GM19238 (cell line): Measurements from ENCODE around the gene COX15.
"Not testable (repeated sequence)": the region's sequence is repeated elsewhere in the genome, so short reads cannot be mapped to it uniquely, and the experiment has no call there.

Experiments
- DNase-seq: peaks from one replicate; pipeline ENCODE4 v3.0.0; 2011; ENCODE audit warnings: low spot score; ENCODE audit not compliant: insufficient read length

Gene COX15

GRCh38 chr10:99732033-99732842 lies at the start of gene COX15, which contains the start of gene CUTC:
Gene COX15, minus strand, starts transcription at chr10:99732127. Its CDS starts 78 bp downstream, at chr10:99732049.
Gene CUTC, plus strand, starts transcription at chr10:99732234. Its CDS starts 115 bp downstream, at chr10:99732349.
- DNase-seq: peak; percentile 91

DNA sequence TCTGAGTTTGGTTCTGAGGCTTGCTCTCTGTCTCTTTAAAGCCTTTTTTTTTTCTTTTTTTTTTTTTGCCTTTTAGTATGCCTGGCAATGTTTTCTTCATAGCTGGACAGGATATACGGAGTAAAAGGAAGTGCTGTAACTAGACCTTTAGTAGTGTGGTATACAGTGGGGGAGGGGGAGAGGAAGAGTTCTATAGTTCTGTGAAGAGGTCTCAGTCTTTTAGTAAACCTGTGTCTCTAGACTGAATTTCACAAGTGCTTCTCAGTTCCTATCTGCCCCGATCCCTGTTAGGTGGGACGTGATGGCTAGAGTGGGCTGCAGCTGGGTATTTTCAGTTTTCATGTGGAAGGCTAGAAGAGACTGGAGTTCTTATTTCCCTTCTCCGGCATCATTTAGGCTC lies 47.4 kb upstream of the COX15 start:
- DNase-seq: no peak

GRCh38 chr10:99777918-99778714 lies 46.2 kb upstream of the COX15 start:
- no peak for DNase-seq

- DNase-seq: no peak
Measured at GRCh38 chr10:99775850-99776249, 43.9 kb upstream of the COX15 start.

DNA sequence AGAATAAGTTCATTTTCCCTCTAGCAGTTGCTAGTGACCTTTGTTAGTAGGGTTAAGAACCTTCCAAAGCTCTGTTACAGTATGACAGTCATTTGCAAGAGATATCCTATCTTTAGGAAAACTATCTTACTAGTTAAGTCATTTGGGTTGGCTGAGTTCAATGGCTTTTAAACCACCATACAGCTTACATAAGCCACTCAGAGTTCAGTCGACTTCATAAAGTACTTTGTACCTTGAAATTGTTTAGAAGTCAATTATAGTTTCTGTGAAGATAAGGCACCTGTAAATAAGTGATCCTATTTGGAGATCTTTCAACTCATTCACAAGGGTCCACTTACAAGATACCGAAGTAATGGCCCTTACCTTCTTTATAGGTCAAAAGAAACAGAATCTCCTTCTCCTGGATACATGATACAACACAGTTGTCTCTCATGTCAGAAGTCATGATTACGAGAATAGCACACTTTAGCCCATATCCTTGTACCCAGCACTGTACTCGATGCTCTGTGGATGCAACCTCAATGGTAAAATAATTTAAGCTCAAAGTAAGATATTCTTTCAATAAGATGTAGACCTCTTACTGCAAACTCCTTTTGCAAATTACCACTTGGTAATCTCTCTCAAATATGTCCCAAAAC lies 38.6 kb upstream of the COX15 start:
- no peak for DNase-seq

- DNase-seq: no peak
Measured at GRCh38 chr10:99769706-99770105, 37.8 kb upstream of the COX15 start.

DNA sequence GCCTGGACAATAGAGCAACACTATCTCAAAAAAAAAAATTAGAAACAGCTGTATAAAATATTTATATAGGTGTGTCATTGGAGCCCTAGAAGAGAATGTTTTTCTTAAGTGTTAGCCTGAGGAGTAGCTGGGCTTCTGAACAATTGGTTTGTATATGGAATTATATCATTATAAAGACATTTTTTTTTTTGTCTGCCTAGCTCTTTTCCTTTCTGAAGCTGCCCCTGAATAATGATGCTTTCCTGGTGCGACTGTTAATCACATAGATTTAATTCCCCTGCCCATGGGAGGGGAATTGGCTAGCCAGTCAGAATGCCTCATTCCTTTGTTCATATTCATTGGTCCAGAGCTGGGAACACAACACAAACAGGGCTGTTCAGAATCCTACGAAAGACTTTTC lies 36.6 kb upstream of the COX15 start:
- no peak for DNase-seq

GRCh38 chr10:99767901-99768300 lies 36.0 kb upstream of the COX15 start:
- no peak for DNase-seq

- DNase-seq: no peak
Measured at GRCh38 chr10:99766302-99766681, 34.4 kb upstream of the COX15 start.

- DNase-seq: no peak
Measured at GRCh38 chr10:99765672-99766301, 33.9 kb upstream of the COX15 start.

DNA sequence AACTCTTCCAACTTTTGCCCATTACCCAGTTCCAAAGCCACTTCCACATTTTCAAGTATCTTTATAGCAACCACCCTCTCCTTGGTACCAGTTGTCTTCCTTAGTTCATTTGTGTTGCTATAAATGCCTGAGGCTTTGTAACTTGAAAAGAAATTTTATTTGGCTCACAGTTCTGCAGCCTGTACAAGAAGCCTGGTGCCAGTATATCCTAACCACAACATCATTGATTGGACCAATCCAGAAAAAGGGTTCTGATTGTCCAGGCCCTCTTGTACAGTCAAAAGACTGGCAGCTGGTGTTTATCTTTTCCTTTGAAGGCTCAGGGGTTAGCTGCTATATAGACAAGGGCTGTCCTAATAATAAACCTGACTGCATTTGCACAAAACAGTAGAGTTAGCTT lies 29.4 kb upstream of the COX15 start:
- no peak for DNase-seq

DNA sequence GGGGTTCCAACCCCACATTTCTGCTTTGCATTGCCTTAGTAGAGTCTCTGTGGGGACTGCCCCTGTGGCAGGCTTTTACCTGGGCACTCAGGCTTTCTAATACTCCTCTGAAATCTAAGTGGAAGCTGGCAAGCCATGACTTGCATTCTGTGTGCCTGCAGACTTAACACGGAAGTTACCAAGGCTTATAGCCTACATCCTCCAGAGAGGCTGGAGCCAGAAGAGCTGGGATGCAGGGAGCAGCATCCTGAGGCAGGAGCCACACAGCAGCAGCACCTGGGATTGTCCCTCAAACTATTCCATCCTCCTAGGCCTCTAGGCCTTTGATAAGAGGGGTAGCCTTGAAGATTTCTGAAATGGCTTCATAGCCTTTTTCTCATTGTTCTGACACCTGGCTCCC lies 28.4 kb upstream of the COX15 start:
- DNase-seq: no peak

DNA sequence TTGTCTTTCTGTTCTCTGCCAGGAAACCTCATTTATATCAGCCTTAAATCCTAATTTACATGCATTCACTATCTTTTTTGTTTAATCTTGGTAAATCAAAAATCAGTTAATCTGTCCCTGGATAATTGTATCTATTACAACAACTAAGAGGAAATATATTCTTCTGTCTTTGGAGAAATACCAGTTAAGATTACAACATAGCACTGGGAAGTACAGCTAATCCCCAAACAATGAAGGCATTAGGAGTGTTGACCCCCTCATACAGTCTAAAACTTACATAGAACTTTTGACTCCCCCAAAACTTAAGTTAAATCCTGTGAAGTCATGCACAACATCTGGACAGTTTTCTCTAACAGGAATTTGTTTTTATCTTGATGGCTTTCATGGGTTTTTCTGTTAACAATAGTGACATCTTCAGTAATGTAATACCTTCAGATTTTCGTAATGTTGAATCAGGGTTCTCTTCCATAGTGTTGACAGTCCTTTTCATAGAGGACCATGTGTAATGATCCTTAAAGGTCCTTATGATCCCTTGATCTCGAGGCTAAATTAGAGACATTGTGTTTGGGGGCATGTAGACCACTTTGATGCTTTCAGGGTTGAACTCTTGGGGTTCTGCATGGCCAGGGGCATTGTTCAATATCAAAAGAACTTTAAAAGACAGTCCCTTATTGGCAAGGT lies 26.4 kb upstream of the COX15 start:
- no peak for DNase-seq

GRCh38 chr10:99756159-99756558 lies 24.2 kb upstream of the COX15 start:
- DNase-seq: no peak

- no peak for DNase-seq
Measured at GRCh38 chr10:99754670-99755069, 22.7 kb upstream of the COX15 start.

DNA sequence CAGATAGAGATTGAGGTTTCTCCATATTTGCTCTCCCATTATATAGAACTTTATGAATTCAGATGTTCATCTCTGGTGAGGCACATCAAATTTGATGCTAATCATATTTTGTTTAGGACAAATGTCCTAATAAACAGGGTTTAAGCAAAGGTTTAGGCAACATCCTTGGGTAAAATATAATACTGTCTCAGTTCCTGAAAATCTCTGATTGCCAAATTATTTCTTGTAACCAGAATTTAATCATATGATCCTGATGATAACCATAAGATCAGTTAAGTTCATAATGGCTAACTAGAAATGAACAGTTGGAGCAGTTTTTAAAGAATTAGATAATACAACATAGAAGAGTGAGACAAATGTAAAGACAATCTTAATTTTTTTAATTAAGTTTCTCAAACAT lies 18.7 kb upstream of the COX15 start:
- DNase-seq: no peak

DNA sequence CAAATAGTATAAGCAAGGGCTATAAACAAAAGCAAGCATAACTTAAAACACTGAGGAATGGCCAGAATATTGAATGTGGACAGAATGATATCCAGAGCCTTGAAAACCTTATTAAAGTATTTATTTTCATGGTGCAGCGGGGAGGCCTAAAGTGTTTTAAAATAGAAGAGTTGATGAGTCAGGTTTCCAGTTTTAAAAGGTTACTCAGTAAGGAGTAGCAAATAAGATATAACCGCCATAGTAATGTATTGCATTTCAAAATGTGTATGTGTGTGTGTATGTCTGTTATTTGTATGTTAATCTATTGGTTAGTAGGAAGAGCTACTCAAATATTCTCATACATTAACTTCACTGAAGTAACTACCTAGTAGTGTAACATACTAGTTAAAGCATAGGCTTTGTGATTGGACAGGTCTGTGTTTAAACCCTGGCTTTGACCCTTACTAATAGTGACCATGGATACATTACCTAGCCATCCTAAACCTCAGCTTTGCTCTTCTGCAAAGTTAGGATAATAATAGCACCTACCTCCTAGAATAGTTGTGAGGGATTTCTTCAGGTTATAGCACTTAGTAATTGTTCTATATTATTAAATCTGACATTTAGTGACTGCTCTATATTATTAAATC lies 17.0 kb upstream of the COX15 start:
- no peak for DNase-seq

DNA sequence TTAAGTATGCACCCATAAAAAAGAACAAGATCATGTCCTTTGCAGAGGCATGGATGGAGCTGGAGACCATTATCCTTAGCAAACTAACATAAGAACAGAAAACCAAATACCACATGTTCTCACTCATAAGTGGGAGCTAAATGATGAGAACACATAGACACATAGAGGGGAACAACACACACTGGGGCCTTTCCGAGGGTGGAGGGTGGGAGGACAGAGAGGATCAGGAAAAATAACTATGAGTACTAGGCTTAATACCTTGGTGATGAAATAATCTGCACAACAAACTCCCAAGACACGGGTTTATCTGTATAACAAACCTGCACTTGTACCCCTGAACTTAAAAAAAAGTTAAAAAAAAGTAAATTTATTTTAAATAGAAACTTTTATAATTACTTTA lies 14.2 kb upstream of the COX15 start:
- not testable (repeated sequence) for DNase-seq

DNA sequence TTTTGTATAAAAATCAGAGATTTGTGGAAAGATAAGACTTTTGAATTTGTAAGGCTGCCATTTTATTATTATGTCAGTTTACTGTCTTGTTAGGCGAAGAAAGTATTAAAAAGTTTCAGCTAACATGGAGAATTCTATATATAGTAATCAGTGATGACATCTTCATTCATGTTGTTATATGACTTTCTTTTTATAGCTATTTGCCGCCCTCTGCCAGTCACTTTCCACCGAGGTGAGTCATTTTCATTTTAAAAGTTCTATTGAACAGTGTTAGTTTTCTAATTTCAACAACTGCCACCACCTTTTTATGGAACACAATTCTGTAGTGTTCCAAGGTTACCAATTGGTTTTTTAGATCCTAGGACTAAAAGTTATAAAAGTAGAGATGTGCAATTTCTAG lies 11.9 kb upstream of the COX15 start:
- no peak for DNase-seq

DNA sequence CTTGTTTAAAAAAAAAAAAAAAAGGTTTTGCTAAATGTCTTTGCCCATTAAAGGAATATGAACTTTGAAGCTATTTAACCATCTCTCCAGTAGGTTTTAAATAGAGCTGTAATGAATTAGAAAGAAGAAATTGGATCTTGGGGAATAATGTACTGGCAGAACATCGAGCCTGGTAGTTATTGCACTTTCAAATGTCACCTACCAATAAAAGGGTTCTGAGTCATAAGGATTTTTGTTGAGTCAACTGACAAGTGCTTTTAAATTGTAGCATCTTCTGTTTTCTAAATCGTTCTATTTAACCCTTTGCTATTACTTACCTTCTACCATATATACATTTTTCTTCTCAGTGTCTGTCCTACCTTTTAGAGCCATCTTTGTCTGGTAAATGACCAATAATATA lies 10.8 kb upstream of the COX15 start:
- DNase-seq: no peak

GRCh38 chr10:99742254-99742653 lies 10.3 kb upstream of the COX15 start:
- DNase-seq: no peak
